Activated naive CD4-positive, alpha-beta T cell treated with anti-CD3 and anti-CD28 coated beads, Interleukin-2, amount 10 ng/mL, durations not matched to agents 7 days and 5 days (primary cell): Measurements from ENCODE around the gene SCFD2.
"Not testable (repeated sequence)": the region's sequence is repeated elsewhere in the genome, so short reads cannot be mapped to it uniquely, and the experiment has no call there.

Experiments
- CTCF ChIA-PET: fragments of 350-600 bp; sonication (Branson Sonifier 250); formaldehyde crosslinking; loops from one replicate; lab custom pipeline; 2021; ENCODE audit warnings: antibody characterized with exemption; lab: Charles Lee
- DNase-seq: peaks from one replicate; pipeline ENCODE4 v3.0.0-alpha.2; 2020
- H3K27ac Mint-ChIP-seq: one replicate; pipeline ENCODE4 v1.8.0; 2021; ENCODE audit warnings: mild to moderate bottlenecking, moderate library complexity, mixed read lengths
- H3K27me3 Mint-ChIP-seq: one replicate; pipeline ENCODE4 v1.8.0; 2021; ENCODE audit warnings: mild to moderate bottlenecking, mixed read lengths
- H3K36me3 Mint-ChIP-seq: one replicate; pipeline ENCODE4 v1.8.0; 2021; ENCODE audit warnings: mixed read lengths
- H3K4me1 Mint-ChIP-seq: one replicate; pipeline ENCODE4 v1.8.0; 2021; ENCODE audit warnings: mixed read lengths
- H3K4me3 Mint-ChIP-seq: one replicate; pipeline ENCODE4 v1.8.0; 2021; ENCODE audit warnings: mild to moderate bottlenecking, moderate library complexity, mixed read lengths
- H3K9me3 Mint-ChIP-seq: one replicate; pipeline ENCODE4 v1.8.0; 2021; ENCODE audit warnings: mixed read lengths

SCFD2 gene

DNA sequence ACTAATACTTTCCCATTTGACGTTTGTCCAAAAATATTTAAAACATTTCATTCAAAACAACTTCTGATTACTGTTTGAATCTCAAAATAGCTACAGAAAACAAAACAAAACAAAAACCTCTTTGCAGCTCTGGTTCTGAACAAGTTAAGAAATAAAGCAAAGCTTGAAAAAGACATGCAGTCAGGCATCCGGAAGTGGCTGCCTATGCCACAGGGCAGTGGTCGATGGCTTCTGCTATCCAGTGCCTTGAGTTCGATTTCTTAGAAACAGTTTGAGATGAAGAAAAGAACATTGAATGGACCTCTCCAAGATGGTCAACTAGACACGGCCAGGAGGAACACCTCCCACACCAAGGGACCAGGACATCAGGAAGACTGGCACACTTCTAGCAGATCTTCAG is 125.3 kb downstream of the SCFD2 start:
- Mint-ChIP-seq H3K4me3 (no peak overlapping the region), H3K4me1 (no peaks in the 10 kb centered on the region), H3K27ac (no peak overlapping the region), H3K36me3 (peaks cover 14% of the 10 kb centered on the region), H3K27me3 (no peaks in the 10 kb centered on the region), H3K9me3 (peaks cover 19% of the 10 kb centered on the region)
- CTCF ChIA-PET: no interaction called here
- DNase-seq: no peak

DNA sequence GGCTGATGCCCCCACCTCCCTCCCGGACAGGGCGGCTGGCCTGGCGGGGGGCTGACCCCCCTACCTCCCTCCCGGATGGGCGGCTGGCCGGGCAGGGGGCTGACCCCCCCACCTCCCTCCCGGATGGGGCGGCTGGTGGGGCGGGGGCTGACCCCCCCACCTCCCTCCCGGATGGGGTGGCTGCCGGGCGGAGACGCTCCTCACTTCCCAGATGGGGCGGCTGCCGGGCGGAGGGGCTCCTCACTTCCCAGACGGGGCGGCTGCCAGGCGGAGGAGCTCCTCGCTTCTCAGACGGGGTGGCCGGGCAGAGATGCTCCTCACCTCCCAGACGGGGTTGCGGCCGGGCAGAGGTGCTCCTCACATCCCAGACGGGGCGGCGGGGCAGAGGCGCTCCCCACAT is 127.5 kb downstream of the SCFD2 start:
- H3K4me1 Mint-ChIP-seq, H3K4me3 Mint-ChIP-seq, H3K27me3 Mint-ChIP-seq, CTCF ChIA-PET, H3K27ac Mint-ChIP-seq, H3K36me3 Mint-ChIP-seq, H3K9me3 Mint-ChIP-seq, DNase-seq: not testable (repeated sequence)

DNA sequence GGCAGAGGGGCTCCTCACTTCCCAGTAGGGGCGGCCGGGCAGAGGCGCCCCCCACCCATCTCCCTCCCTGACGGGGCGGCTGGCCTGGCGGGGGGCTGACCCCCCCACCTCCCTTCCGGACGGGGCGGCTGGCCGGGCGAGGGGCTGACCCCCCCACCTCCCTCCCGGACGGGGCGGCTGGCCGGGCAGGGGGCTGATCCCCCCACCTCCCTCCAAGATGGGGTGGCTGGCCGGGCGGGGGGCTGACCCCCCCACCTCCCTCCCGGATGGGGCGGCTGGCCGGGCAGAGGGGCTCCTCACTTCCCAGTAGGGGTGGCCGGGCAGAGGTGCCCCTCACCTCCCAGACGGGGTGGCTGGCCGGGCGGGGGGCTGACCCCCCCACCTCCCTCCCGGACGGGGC is 128.1 kb downstream of the SCFD2 start:
- not testable (repeated sequence) for H3K9me3 Mint-ChIP-seq, H3K27ac Mint-ChIP-seq

GRCh38 chr4:53236624-53237023 is 129.2 kb downstream of the SCFD2 start:
- H3K36me3 Mint-ChIP-seq, H3K4me3 Mint-ChIP-seq, H3K9me3 Mint-ChIP-seq, H3K27ac Mint-ChIP-seq, H3K27me3 Mint-ChIP-seq, DNase-seq, CTCF ChIA-PET: not testable (repeated sequence)
- peaks cover 12% of the 10 kb centered on the region for H3K4me1 Mint-ChIP-seq

More for the DNA sequence above, 128.1 kb downstream of the SCFD2 start:
- H3K4me3 Mint-ChIP-seq, H3K36me3 Mint-ChIP-seq, H3K4me1 Mint-ChIP-seq, H3K27me3 Mint-ChIP-seq, DNase-seq, CTCF ChIA-PET: not testable (repeated sequence)

GRCh38 chr4:53235547-53235946 is 130.3 kb downstream of the SCFD2 start:
- Mint-ChIP-seq H3K36me3 (peaks cover 7% of the 10 kb centered on the region), H3K9me3 (peaks cover under 1% of the 10 kb centered on the region), H3K27ac (no peak overlapping the region), H3K4me1 (peaks cover 12% of the 10 kb centered on the region), H3K27me3 (no peaks in the 10 kb centered on the region), H3K4me3 (no peak overlapping the region)
- DNase-seq: no peak
- CTCF ChIA-PET: no interaction called here

GRCh38 chr4:53234669-53235068 is 131.2 kb downstream of the SCFD2 start:
- Mint-ChIP-seq H3K4me1 (peaks cover 12% of the 10 kb centered on the region), H3K36me3 (peaks cover 6% of the 10 kb centered on the region), H3K27me3 (no peaks in the 10 kb centered on the region), H3K9me3 (no peaks in the 10 kb centered on the region), H3K27ac (no peak overlapping the region), H3K4me3 (no peak overlapping the region)
- DNase-seq: no peak
- CTCF ChIA-PET: no interaction called here

DNA sequence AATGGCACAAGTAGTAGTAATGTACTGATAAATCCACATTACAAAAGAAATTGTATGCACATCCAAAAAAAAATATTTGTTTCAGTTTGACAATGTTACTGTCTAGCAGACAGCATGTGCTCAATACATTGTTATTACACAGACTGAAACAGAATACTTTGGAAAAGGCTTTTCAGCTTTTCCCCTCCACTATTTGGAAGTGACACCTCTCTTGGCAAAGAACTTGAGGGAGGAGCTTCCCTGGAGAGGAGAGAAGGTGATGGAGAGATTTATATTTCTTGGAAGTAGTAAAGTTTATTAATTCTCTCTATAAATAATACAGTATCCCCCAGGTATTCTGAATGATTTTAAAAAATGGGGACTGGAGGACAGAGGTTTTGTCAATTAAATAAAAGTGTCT is 131.8 kb downstream of the SCFD2 start:
- H3K27ac Mint-ChIP-seq: no peak overlapping the region
- no peaks in the 10 kb centered on the region for H3K9me3 Mint-ChIP-seq
- no peak overlapping the region for H3K4me3 Mint-ChIP-seq
- no peak for DNase-seq
- peaks cover 3% of the 10 kb centered on the region for H3K36me3 Mint-ChIP-seq
- no peaks in the 10 kb centered on the region for H3K27me3 Mint-ChIP-seq
- CTCF ChIA-PET: no interaction called here
- H3K4me1 Mint-ChIP-seq: peaks cover 12% of the 10 kb centered on the region

- Mint-ChIP-seq H3K27me3 (no peaks in the 10 kb centered on the region), H3K4me3 (no peak overlapping the region), H3K4me1 (peaks cover 12% of the 10 kb centered on the region), H3K9me3 (no peaks in the 10 kb centered on the region), H3K36me3 (peaks cover 3% of the 10 kb centered on the region), H3K27ac (no peak overlapping the region)
- CTCF ChIA-PET: no interaction called here
- no peak for DNase-seq
Observed at GRCh38 chr4:53233114-53233795, 132.6 kb downstream of the SCFD2 start.

DNA sequence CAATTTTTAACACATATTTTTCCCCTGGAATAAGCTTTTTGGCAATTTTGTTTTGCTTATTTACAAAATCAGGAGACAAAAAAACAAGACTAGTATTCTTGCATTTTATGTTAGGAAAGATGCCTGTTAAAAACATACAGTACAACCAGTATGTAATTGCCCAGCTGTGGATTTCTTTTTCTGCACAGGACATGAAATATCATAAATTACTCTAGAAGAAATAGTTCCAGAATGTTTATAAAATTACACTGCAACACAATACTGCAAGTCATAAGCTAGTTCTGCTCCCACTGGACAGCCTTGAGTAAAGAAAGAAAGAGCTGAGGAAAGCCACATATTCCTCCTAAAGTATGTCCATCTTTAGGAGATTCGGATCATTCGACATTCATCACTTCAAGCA is 133.5 kb downstream of the SCFD2 start:
- Mint-ChIP-seq H3K27ac (no peak overlapping the region), H3K27me3 (no peaks in the 10 kb centered on the region), H3K9me3 (no peaks in the 10 kb centered on the region), H3K4me1 (peaks cover 12% of the 10 kb centered on the region), H3K4me3 (no peak overlapping the region), H3K36me3 (peaks cover 3% of the 10 kb centered on the region)
- CTCF ChIA-PET: no interaction called here
- no peak for DNase-seq

DNA sequence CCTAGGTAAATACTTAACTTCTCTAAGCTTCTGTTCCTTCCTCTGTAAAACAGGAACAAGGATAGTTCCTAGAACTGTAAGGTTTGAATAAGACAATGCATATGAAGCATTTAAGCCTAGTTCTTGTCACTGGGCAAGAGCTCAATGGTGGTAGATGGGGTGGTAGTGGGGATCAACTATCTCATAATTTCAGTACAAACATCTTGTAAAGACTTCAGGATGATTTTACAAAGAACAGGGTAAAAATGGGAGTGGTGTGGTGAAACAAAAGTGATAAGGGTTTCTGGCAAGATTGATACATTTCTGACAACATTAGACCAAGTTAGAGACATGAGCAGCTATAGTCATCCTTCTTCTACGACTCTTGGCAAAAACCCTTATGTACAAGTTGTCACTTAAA is 137.8 kb downstream of the SCFD2 start:
- Mint-ChIP-seq H3K4me1 (peaks cover 6% of the 10 kb centered on the region), H3K27me3 (no peaks in the 10 kb centered on the region), H3K27ac (no peak overlapping the region), H3K9me3 (no peaks in the 10 kb centered on the region), H3K4me3 (no peak overlapping the region), H3K36me3 (peaks cover 3% of the 10 kb centered on the region)
- CTCF ChIA-PET: no interaction called here
- no peak for DNase-seq

DNA sequence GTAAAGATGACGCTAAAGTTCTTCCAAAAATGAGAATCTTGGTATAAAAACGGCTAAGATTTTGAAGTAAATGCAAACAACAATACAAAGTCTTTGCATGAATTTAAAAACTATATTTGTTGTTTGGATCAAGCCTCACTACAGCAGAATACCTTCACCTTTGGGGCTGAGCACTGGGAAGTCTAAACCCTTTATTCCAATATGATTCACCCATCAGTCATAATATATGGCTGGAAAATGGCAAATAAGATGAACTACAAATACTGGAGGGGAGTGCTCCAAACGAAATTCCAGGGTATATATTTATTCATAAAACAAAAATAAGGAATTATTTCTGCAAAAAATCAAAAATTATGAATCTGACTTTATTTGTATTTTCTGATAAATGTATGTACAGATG is 138.4 kb downstream of the SCFD2 start:
- no peaks in the 10 kb centered on the region for H3K4me1 Mint-ChIP-seq
- no peak for DNase-seq
- H3K27ac Mint-ChIP-seq: no peak overlapping the region
- CTCF ChIA-PET: no interaction called here
- H3K27me3 Mint-ChIP-seq: no peaks in the 10 kb centered on the region
- H3K36me3 Mint-ChIP-seq: no peaks in the 10 kb centered on the region
- no peak overlapping the region for H3K4me3 Mint-ChIP-seq
- no peaks in the 10 kb centered on the region for H3K9me3 Mint-ChIP-seq

DNA sequence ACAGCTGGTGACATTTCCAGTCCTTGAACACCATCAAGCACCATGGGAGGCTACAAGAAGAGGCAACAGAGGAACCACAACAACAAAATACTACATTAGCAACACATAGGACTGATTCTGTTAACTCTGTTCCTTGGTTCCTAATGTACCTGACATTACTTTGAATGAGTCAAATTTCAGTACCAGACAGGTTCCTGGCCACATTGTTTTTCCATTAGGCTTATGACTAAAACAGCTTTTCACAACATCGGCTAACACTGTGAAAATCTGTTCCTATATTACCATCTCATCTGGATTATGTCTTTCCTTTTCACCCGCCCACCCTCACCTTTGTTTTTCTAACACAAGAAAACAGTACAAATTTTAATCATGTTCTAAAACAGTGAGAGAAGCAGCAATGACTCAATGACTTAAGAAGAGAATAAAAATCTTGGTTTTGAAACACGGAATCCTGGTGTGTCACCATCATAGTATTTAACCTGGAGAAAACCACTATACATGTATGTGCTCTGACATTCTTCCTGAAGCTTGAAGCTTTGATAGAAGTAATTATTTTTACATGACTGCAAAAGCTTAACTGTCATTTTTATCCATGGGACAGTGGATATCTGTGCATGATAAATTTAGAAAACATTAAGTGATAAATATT is 143.9 kb downstream of the SCFD2 start:
- H3K36me3 Mint-ChIP-seq: peaks cover 4% of the 10 kb centered on the region
- H3K9me3 Mint-ChIP-seq: peaks cover 4% of the 10 kb centered on the region
- no peak overlapping the region for H3K27ac Mint-ChIP-seq
- no peaks in the 10 kb centered on the region for H3K4me1 Mint-ChIP-seq
- no peak for DNase-seq
- CTCF ChIA-PET: no interaction called here
- H3K4me3 Mint-ChIP-seq: no peak overlapping the region
- H3K27me3 Mint-ChIP-seq: no peaks in the 10 kb centered on the region

DNA sequence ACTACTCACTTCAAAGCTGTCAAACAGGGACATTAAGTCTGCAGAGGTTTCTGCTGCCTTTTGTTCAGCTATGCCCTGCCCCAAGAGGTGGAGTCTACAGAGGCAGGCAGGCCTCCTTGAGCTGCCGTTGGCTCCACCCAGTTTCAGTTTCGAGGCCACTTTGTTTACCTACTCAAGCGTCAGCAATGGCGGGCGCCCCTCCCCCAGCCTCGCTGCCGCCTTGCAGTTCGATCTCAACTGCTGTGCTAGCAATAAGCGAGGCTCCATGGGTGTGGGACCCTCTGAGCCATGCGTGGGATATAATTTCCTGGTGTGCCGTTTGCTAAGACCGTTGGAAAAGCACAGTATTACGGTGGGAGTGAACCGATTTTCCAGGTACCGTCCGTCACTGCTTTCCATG is 146.7 kb downstream of the SCFD2 start:
- H3K36me3 Mint-ChIP-seq, H3K27ac Mint-ChIP-seq, H3K4me1 Mint-ChIP-seq, DNase-seq, H3K27me3 Mint-ChIP-seq, CTCF ChIA-PET, H3K4me3 Mint-ChIP-seq, H3K9me3 Mint-ChIP-seq: not testable (repeated sequence)

DNA sequence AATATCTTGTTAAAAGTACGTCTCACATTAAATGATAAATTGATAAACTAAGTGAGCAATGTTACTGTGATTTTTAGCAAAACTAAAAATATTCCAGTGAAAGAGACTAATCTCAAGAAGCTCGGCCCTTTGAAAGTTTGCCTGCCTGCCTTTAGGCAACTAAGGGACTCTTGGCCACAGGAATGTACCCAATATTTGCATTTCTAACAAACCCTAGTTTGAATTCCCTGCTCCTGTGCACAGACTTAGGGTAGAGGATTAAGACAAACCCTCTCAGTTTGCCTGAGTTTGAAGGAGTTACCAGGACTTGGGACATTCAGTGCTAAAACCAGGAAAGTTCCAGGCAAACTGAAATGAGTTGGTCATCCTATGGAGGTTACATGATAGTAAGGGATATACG is 157.1 kb downstream of the SCFD2 start:
- Mint-ChIP-seq H3K4me1 (no peaks in the 10 kb centered on the region), H3K9me3 (no peaks in the 10 kb centered on the region), H3K4me3 (no peak overlapping the region), H3K27me3 (no peaks in the 10 kb centered on the region), H3K36me3 (peaks cover 4% of the 10 kb centered on the region), H3K27ac (no peak overlapping the region)
- CTCF ChIA-PET: no interaction called here
- DNase-seq: no peak

DNA sequence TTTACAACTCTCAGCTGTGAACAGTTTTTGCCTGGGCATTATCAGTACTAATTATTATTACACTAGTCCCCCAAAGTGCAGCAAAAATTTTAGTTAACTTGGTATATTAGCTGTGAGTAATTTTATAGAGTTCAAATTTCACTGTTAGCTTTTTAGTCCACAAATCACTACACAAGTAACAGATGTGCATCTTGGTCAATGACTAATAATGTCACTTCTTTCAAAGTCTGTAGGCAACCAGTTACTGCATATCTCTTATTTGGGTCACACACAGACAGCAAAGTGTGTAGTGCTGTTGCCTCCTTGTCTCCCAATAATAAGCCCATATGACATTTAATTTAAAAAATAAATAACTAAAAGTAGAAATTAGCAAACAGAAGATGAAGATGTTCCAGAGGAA is 159.9 kb downstream of the SCFD2 start:
- Mint-ChIP-seq H3K36me3 (peaks cover 4% of the 10 kb centered on the region), H3K9me3 (no peaks in the 10 kb centered on the region), H3K4me3 (no peak overlapping the region), H3K4me1 (no peaks in the 10 kb centered on the region), H3K27me3 (no peaks in the 10 kb centered on the region), H3K27ac (no peak overlapping the region)
- CTCF ChIA-PET: no interaction called here
- no peak for DNase-seq
